ENCODE data around the gene ATP6AP2.
A peak's percentile ranks its signal among the peaks of the same experiment; 100 is the strongest.
"Not testable (repeated sequence)": the region's sequence is repeated elsewhere in the genome, so short reads cannot be mapped to it uniquely, and the experiment has no call there.

The ATP6AP2 gene

GRCh38 chrX:40576291-40576690 lies 4.5 kb upstream of the ATP6AP2 start:
- DNase-seq = no peak

DNA sequence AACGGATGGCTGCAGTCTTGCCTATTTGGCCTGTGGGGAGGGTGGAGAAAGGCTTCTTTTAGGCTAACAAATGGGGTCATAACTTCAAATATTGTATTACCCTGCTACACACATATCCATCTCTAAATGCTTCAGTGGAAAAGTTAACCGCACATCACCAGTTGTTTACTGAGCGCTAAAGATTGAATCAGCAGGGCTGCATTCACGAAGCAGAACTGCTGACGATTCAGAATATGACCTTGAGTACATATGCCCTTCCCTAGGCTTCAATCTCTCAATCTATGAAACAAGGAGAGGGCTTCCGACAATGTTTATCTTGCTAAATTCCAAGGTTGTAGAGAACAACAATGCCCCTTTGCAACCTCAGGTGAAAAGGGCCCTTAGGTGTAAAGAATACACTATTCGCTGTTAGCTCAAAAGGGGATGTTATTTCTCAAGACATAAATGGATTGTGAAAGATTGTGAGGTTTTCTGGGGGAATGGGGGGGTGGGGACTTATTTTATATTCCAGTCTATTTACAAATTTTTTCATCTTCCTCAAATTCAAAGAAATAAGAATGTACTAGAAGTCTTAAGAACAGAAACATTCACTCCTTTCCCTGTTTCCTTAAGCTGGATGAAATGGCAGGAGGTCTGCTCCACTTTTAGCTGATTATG lies 2.6 kb upstream of the ATP6AP2 start:
- peak; percentile 18 for DNase-seq

GRCh38 chrX:40579141-40579540 lies 1.6 kb upstream of the ATP6AP2 start:
- no peak for DNase-seq

DNA sequence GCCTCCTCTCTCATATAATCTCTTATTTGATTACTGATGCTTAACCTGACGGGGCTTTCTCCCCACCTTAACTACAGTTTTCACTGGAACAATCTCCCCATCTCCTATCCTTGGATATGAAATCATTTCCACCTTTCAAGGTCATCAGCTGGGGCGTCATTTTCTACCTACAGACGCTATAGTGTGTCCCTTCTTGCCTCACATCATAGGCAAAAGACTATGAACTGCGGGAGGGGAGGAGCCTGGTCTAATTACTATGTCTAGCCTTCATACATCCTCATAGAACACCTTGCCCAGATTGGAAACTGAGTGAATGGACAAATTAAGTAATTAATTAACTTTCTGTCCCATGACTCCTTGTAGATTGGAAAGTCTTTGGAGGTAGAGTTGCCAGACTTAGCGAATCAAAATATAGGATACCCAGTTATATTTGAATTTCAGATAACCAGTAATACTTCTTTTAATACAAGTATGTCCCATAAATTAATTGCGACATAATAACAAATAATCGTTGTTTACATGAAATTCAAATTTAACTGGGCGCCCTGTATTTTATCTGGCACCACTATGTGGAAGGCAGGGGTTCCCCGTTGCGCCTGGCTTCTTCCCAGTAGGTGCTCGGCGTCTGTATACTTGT lies 752 bp upstream of the ATP6AP2 start:
- DNase-seq = no peak

DNA sequence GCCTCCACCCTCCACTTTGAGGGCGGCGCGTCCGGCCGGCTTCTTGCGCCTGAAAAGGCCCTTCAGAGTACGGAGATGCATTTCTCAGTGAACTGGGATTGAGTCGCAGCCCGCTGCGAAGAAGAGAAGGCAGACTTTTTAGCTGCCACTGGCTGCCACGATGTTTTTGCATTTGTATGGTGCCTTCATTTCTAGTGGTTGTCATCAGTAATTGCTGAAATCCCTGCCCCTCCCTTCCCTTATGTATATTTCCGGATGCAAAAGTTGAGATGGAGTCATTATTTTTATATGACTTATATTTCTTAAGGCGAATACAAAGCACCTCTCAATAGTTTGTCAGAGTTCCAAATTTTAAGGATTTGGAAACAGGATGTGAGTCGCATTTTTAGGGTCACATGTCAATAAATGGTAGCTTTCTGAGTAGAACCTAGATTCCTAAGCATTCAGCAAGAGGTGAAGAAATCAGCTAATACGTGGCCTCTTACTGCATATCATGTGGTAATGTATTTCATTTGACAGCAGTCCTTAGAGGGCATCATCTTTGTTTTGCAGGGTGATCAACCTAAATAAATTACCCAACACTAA lies 658 bp downstream of the ATP6AP2 start:
- no peak for DNase-seq

GRCh38 chrX:40582178-40582577 lies 1.4 kb downstream of the ATP6AP2 start:
- not testable (repeated sequence) for DNase-seq

GRCh38 chrX:40582811-40583210 lies 2.0 kb downstream of the ATP6AP2 start:
- no peak for DNase-seq

DNA sequence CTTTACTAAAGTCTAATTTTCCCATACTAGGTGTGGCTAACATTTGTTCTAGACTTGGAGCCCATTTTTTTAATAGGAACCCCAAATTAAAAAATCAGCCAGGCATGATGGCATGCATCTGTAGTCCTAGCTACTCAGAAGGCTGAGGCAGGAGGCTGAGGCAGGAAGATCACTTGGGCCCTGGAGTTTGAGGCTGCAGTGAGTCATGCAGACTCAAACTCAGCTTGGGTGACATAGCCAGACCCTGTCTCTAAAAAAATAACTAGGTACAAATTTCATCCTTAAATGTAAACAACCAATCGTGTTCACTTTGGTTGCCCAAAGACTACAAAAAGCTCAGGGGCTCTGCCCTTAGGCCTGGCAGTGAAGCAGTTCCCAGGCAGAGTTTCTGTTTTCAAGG lies 6.9 kb downstream of the ATP6AP2 start:
- not testable (repeated sequence) for DNase-seq

GRCh38 chrX:40589616-40590321 lies 9.0 kb downstream of the ATP6AP2 start:
- not testable (repeated sequence) for DNase-seq

DNA sequence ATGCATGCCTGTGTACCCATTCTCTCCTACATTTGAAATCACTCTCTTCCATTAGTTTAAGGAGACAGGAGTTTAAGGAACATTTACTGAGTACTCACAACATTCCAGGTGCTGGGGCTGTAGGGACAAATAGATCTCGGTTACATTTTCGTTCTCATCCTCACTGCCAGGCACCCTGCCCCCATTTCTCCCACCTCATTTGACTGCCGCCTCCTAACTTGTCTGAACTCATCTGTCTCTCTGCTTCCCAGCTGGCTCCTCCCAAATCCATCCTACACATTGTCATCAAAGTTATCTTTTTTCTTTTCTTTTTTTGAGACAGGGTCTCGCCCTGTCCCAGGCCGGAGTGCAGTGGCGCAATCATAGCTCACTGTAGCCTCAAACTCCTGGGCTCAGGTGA lies 22.7 kb downstream of the ATP6AP2 start:
- DNase-seq = no peak

- no peak for DNase-seq
These were observed 26.6 kb downstream of the ATP6AP2 start for GRCh38 chrX:40607381-40607780.

DNA sequence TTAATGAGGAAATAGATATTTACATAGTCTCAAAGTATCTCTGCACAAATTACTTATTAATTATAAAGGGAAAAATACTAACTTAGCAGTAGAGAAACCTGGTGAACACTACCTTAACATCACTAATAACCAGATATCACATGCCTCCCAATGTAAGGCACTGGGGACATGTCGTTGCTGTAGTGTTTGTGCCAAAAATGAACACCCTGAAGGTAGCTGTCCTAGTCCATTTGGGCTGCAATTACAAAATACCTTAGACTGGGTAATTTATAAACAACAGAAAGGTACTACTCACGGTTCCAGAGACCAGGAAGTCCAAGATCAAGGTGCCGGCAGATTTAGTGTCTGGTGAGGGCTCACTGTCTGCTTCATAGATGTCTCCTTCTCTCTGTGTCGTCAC lies 31.7 kb downstream of the ATP6AP2 start:
- no peak for DNase-seq

- DNase-seq = no peak
These were observed 35.2 kb downstream of the ATP6AP2 start for GRCh38 chrX:40615976-40616375.

DNA sequence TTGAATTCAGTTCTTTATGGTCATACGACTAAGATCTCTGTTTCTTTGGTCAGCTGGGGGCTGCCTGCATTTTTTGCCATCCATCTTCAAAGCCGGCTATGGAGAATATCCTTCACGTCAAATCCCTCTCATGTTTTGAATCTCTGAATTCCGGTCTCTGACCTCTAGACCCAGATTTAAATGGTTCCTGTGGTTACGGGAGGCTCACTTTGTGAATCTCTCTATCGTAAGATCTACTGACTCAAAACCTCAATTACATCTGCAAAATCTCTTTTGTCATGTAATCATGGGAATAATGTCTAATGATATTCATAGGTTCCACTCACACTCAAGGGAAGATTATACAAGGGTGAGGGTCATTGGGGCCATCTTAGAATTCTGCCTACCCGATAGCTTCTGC lies 36.8 kb downstream of the ATP6AP2 start:
- DNase-seq = no peak

DNA sequence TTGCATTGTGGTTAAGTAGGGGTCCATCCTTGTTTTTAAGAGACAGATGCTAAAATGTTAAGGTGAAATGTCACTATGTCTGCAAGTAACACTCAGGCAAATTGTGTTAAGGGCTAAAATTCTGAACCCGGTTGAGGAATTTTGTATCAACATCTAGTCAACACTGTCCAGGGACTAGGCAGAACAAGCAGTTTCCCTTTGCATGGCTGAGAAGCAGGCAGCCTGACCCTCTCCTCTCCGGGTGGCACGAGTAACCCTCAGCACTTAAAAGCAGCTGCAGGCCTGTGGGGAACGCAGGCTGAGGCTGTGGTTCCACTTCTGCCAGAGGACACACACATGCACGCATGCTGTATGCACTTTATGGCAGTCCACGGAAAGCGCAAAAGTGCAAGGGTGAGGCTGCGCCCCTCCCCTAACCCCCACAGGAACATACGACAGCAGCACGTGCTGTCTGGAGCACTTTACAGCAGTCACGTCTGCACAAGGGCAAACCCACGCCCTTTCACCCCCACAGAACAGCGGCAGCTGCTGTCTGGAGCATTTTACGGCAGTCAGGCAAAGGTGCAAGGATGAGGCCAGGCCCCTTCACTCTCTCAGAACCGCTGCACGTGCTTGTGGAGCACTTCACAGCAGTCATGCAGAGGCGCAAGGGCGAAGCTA lies 41.8 kb downstream of the ATP6AP2 start:
- no peak for DNase-seq

DNA sequence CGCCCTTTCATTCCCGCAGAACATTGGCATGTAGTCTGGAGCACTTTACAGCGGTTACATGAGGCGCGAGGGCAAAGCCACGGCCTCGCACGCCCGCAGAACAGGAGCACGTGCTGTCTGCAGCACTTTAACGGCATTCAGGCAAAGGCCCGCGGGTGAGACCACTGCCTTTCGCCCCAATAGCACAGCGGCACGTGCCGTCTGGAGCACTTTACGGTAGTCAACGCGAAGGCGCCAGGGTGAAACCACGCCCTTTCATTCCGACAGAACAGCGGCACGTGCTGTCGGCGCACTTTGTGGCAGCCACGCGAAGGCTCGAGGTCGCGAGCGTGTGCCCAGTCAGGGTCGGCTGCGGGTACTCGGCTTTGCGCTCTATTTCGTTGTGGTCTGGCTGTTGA lies 42.4 kb downstream of the ATP6AP2 start, which contains the start of gene MPC1L:
MPC1L (plus strand) TSS at position 290 of the 398 bp plus-strand sequence. CDS start 138 bp downstream, outside the sequence.
- no peak for DNase-seq

DNA sequence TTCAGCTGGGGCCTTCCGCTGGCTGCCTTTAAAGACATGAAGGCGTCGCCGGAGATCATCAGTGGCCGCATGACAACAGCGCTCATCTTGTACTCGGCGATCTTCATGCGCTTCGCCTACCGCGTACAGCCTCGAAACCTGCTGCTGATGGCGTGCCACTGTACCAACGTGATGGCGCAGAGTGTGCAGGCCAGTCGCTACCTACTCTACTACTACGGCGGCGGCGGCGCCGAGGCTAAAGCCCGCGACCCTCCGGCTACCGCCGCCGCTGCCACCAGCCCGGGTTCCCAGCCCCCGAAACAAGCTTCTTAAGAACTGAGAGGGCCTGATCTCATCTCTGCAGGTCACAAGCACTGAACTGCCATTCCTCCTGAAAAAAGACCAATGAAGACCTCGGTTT lies 42.9 kb downstream of the ATP6AP2 start:
- no peak for DNase-seq

- no peak for DNase-seq
These were observed 44.5 kb downstream of the ATP6AP2 start for GRCh38 chrX:40625294-40625693.

DNA sequence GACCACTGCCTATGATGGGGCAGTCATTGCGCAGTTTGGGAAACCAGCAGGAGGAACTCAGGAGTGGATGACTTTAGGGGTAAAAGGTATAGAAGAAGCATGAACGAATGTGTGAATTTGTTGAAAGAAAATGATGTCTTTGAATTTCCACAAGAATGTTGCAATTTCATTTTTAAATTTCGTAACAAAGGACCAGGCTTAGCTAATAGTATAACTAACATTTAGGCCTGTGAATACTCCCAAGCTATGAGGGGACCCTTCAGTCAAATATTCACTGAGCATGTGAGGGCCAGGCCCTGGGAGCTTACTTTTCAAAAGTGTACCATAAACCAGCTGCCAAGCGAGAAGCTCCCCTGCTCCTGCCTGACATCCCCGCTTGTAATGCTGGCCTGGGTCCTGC lies 47.7 kb downstream of the ATP6AP2 start:
- no peak for DNase-seq

DNA sequence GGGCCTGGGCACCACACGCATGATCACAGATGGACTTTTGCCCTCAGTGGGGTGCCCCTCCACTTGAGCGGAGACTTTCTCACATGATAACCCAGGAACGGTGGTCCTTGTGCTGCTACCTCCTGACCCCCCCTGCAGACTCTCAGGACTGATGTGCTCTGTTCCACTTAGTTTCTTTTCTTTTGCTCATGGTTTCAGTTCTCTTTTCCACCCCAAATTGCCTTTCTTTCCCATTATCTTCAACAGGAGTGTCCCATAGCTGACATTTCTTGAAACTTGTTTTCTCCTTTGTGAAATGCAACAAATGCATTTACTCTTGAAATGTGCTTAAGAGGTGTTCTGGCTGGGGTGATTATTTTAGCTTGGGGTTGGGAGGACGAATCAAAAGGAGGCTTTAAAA lies 51.4 kb downstream of the ATP6AP2 start:
- DNase-seq = no peak

GRCh38 chrX:40637687-40638086 lies 56.9 kb downstream of the ATP6AP2 start:
- no peak for DNase-seq

DNA sequence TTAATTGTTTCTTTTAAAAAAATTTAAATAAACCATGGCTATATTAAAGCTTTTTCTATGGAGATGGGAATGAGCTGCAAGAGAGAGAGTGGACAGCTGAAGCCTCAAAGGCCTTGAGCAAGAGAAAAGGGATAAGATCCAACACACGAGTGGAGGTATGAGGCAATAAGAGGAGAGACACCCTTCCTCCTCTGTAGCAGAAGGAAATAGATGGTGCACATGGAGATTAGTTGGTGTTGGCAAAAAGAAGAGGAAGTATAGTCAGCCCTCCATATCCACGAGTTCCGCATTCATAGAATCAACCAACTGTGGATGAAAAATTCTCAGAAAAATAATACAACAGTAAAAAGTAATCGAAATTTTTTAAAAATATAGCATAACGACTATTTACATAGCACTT lies 63.4 kb downstream of the ATP6AP2 start:
- no peak for DNase-seq

- DNase-seq = no peak
These were observed 64.1 kb downstream of the ATP6AP2 start for GRCh38 chrX:40644821-40645358.

Data from NCI-H187 treated with DMSO at 0.1 percent for 48 hours (cell line).